ENCODE results near the gene SFTA2. TPM values are rescaled to one million over a fixed set of nuclear protein-coding genes. Genes with fewer than 3 reads are reported as not detected.

SFTA2 gene
- total RNA-seq (1.1 TPM in 1 of 2 replicates, not detected in the other), polyA plus RNA-seq (8.8 and 9.5 TPM in 2 replicates)

DNA sequence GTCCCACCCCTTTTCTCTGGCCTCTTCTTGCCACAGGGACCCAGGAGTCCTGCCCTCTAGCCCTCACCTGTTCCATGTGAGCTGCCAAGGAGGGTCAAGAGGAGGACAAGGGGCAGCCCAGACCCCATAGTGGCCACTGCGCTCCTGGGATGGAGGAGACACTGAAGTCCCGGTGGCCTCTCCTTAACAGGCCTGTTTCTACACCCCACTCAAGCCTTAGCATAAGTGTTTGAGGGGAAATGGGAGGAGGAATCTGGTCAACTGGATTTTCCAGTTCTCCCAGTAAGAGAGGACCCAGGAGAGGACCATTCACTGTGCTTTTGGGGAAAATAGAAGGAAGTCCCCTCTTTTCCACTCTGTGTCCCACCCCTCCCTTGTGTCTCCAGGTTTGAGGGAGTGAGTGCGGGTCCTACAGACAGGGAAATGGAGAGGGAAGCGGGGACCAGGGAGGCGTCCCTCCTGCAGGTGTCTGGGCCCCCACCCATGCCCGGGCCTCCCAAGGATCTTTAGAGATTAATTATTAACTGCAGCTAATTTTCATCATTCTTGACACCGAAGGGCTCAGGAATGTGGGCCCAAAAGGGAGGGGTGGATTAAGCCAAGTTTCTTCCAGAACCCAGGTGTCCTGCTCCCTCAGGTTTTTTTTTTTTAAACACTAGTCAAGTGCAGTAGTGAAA, at the start of gene SFTA2:
Gene SFTA2, minus strand, starts transcription at position 202 of the 677 bp plus-strand sequence. Its CDS starts 74 bp downstream, at position 128.
- TF ChIP-seq, protein P1, sequence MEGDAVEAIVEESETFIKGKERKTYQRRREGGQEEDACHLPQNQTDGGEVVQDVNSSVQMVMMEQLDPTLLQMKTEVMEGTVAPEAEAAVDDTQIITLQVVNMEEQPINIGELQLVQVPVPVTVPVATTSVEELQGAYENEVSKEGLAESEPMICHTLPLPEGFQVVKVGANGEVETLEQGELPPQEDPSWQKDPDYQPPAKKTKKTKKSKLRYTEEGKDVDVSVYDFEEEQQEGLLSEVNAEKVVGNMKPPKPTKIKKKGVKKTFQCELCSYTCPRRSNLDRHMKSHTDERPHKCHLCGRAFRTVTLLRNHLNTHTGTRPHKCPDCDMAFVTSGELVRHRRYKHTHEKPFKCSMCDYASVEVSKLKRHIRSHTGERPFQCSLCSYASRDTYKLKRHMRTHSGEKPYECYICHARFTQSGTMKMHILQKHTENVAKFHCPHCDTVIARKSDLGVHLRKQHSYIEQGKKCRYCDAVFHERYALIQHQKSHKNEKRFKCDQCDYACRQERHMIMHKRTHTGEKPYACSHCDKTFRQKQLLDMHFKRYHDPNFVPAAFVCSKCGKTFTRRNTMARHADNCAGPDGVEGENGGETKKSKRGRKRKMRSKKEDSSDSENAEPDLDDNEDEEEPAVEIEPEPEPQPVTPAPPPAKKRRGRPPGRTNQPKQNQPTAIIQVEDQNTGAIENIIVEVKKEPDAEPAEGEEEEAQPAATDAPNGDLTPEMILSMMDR (IDR thresholded peaks at IDR 0.05; ENCODE audit: poor library complexity), result no peak
- TF ChIP-seq EZH2phosphoT487 (IDR thresholded peaks at IDR 0.05; ENCODE audit: low read depth, severe bottlenecking, unreplicated experiment) (no peak), EZH2 (IDR thresholded peaks at IDR 0.05; ENCODE audit: borderline replicate concordance) (no peak)
- WGBS (ENCODE audit: low lambda C conversion rate, missing lambda C conversion rate), result 64% methylated on average over 7 of the region's 7 CpGs
- peak within 1 kb of the TSS; percentile 84 for H3K27ac ChIP-seq
- no peaks in the 10 kb centered on the region for H3K79me2 ChIP-seq
- H3K4me3 ChIP-seq, result no peak within 1 kb of the TSS
- DNase-seq (ENCODE audit: low spot score), result peak; percentile 47
- peak within 1 kb of the TSS; percentile 34 for H3K4me2 ChIP-seq
- peaks cover 18% of the 10 kb centered on the region for H3K4me1 ChIP-seq (ENCODE audit: insufficient read depth)
- no peaks in the 10 kb centered on the region for H3K9me2 ChIP-seq (replicated peaks; ENCODE audit: insufficient read depth)
- no peaks in the 10 kb centered on the region for H3K9me3 ChIP-seq (ENCODE audit: low read depth)
- H3K27me3 ChIP-seq, result no peaks in the 10 kb centered on the region
- H2AFZ ChIP-seq, result no peak within 1 kb of the TSS
- H3K36me3 ChIP-seq (replicated peaks; ENCODE audit: insufficient read depth, low read depth), result no peaks in the 10 kb centered on the region
- H4K20me1 ChIP-seq (ENCODE audit: insufficient read depth, poor library complexity, severe bottlenecking), result no peaks in the 10 kb centered on the region

DNA sequence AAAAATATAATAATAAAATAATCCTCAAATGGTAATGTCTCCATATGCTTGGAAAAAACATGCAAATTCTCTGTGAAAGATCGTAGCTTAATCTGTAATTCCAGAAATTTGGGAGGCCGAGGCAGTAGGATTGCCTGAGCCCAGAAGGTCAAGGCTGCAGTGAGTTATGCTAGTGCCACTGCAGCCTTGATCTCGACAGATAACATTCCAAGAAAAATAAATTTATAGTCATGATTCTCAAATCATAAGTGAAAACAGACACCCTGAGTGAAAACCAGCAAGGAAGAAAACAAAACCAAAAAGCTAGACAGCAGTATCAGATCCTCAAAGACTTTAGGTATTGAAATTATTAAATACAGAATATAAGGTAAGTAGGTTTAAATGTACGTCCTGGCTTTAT, 47.7 kb upstream of the SFTA2 start:
- Histone ChIP-seq H3K4me2 (no peak overlapping the region), H2AFZ (no peak overlapping the region), H3K4me3 (no peak overlapping the region), H3K79me2 (no peaks in the 10 kb centered on the region), H3K27ac (no peak overlapping the region), H3K9me3 (ENCODE audit: low read depth) (no peaks in the 10 kb centered on the region), H4K20me1 (ENCODE audit: insufficient read depth, poor library complexity, severe bottlenecking) (no peaks in the 10 kb centered on the region), H3K36me3 (replicated peaks; ENCODE audit: insufficient read depth, low read depth) (no peaks in the 10 kb centered on the region), H3K27me3 (no peaks in the 10 kb centered on the region), H3K4me1 (ENCODE audit: insufficient read depth) (peaks cover 4% of the 10 kb centered on the region), H3K9me2 (replicated peaks; ENCODE audit: insufficient read depth) (no peaks in the 10 kb centered on the region)
- WGBS (ENCODE audit: low lambda C conversion rate, missing lambda C conversion rate), result 76% methylated on average over 4 of the region's 4 CpGs
- DNase-seq (ENCODE audit: low spot score), result no peak
- no peak for TF ChIP-seq EZH2 (IDR thresholded peaks at IDR 0.05; ENCODE audit: borderline replicate concordance)
- TF ChIP-seq, protein P1 (IDR thresholded peaks at IDR 0.05; ENCODE audit: poor library complexity), result no peak
- TF ChIP-seq EZH2phosphoT487 (IDR thresholded peaks at IDR 0.05; ENCODE audit: low read depth, severe bottlenecking, unreplicated experiment), result no peak

DNA sequence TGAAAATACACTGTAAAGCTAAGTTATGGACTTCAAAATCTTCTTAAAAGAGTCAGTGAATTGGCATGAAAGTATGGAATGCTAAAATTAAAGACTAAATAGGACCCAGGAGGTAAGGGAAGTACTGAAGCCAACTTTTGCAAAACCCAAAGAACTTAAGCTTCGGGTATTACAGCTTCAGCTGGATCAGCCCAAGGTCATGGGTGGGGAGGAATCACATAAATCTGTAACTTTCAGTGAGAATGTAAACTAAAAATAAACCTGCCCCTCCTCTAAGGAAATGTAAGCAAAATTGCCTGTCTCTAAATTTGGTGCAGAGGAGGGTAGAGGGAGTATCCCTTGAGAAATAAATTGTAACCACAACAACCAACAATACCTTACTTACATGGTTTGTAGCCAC, 47.2 kb upstream of the SFTA2 start:
- H3K27me3 ChIP-seq, result no peaks in the 10 kb centered on the region
- no peak overlapping the region for H3K4me3 ChIP-seq
- peaks cover 4% of the 10 kb centered on the region for H3K4me1 ChIP-seq (ENCODE audit: insufficient read depth)
- no peak overlapping the region for H3K27ac ChIP-seq
- TF ChIP-seq EZH2phosphoT487 (IDR thresholded peaks at IDR 0.05; ENCODE audit: low read depth, severe bottlenecking, unreplicated experiment) (no peak), EZH2 (IDR thresholded peaks at IDR 0.05; ENCODE audit: borderline replicate concordance) (no peak)
- TF ChIP-seq, protein P1 (IDR thresholded peaks at IDR 0.05; ENCODE audit: poor library complexity), result no peak
- no peak for DNase-seq (ENCODE audit: low spot score)
- WGBS (ENCODE audit: low lambda C conversion rate, missing lambda C conversion rate), result 54% methylated on average over 1 of the region's 1 CpG
- H3K9me3 ChIP-seq (ENCODE audit: low read depth), result no peaks in the 10 kb centered on the region
- H4K20me1 ChIP-seq (ENCODE audit: insufficient read depth, poor library complexity, severe bottlenecking), result no peaks in the 10 kb centered on the region
- H3K9me2 ChIP-seq (replicated peaks; ENCODE audit: insufficient read depth), result no peaks in the 10 kb centered on the region
- H3K79me2 ChIP-seq, result no peaks in the 10 kb centered on the region
- no peaks in the 10 kb centered on the region for H3K36me3 ChIP-seq (replicated peaks; ENCODE audit: insufficient read depth, low read depth)
- H3K4me2 ChIP-seq, result no peak overlapping the region
- H2AFZ ChIP-seq, result no peak overlapping the region
